ENCODE data around the gene DNAAF2. TPM values are rescaled to one million over a fixed set of nuclear protein-coding genes. Genes with fewer than 3 reads are reported as not detected.

DNAAF2 gene
- total RNA-seq, 2 donors from 2014 or later, result 18.5 to 19.7 TPM

GRCh38 chr14:49654511-49654910, 19.5 kb upstream of the DNAAF2 start:
- Histone ChIP-seq H3K4me1 (ENCODE audit: control insufficient read depth, insufficient read depth, low read length) (no peaks in the 10 kb centered on the region), H3K27me3 (ENCODE audit: control insufficient read depth, insufficient read depth, low read length, poor library complexity, severe bottlenecking) (no peaks in the 10 kb centered on the region), H3K27ac (ENCODE audit: low read depth, low read length) (no peak overlapping the region), H3K4me3 (ENCODE audit: low read length) (no peak overlapping the region), H3K9ac (ENCODE audit: extremely low read depth, low read length, poor library complexity, severe bottlenecking) (no peak overlapping the region), H3K9me3 (ENCODE audit: control insufficient read depth, low read length) (no peaks in the 10 kb centered on the region), H3K36me3 (ENCODE audit: control insufficient read depth, insufficient read depth, low read length) (peaks cover 38% of the 10 kb centered on the region)
- DNase-seq, result no peak
- WGBS, 2 experiments (ENCODE audit: insufficient coverage in 1 of 2, insufficient read length in 1 of 2), result 100% methylated on average over 2 of the region's 3 CpGs; no CpG with 5 or more reads in 1 of the 2 experiments
- H3K36me3 Mint-ChIP-seq (ENCODE audit: low read depth), result peaks cover 13% of the 10 kb centered on the region
- no peaks in the 10 kb centered on the region for H3K4me1 Mint-ChIP-seq
- no peak overlapping the region for H3K4me3 Mint-ChIP-seq
- H3K9me3 Mint-ChIP-seq, result no peaks in the 10 kb centered on the region
- no peak overlapping the region for H3K27ac Mint-ChIP-seq
- H3K27me3 Mint-ChIP-seq (ENCODE audit: insufficient read depth), result no peaks in the 10 kb centered on the region
- no peak for TF ChIP-seq CTCF (conservative IDR thresholded peaks at IDR 0.05)

- H3K4me3 Mint-ChIP-seq, result no peak overlapping the region
- no peak overlapping the region for H3K27ac ChIP-seq (ENCODE audit: low read depth, low read length)
- H3K36me3 ChIP-seq (ENCODE audit: control insufficient read depth, insufficient read depth, low read length), result peaks cover 43% of the 10 kb centered on the region
- H3K36me3 Mint-ChIP-seq (ENCODE audit: low read depth), result peaks cover 15% of the 10 kb centered on the region
- peak; percentile 9 for TF ChIP-seq CTCF (conservative IDR thresholded peaks at IDR 0.05)
- H3K4me3 ChIP-seq (ENCODE audit: low read length), result no peak overlapping the region
- H3K9me3 Mint-ChIP-seq, result no peaks in the 10 kb centered on the region
- H3K4me1 ChIP-seq (ENCODE audit: control insufficient read depth, insufficient read depth, low read length), result no peaks in the 10 kb centered on the region
- DNase-seq, result no peak
- no peak overlapping the region for H3K27ac Mint-ChIP-seq
- no peaks in the 10 kb centered on the region for H3K9me3 ChIP-seq (ENCODE audit: control insufficient read depth, low read length)
- no peak overlapping the region for H3K9ac ChIP-seq (ENCODE audit: extremely low read depth, low read length, poor library complexity, severe bottlenecking)
- H3K27me3 ChIP-seq (ENCODE audit: control insufficient read depth, insufficient read depth, low read length, poor library complexity, severe bottlenecking), result no peaks in the 10 kb centered on the region
- 95% methylated on average over 5 of the region's 6 CpGs; no CpG with 5 or more reads in 1 of the 2 experiments for WGBS, 2 experiments (ENCODE audit: insufficient coverage in 1 of 2, insufficient read length in 1 of 2)
- H3K27me3 Mint-ChIP-seq (ENCODE audit: insufficient read depth), result no peaks in the 10 kb centered on the region
- no peaks in the 10 kb centered on the region for H3K4me1 Mint-ChIP-seq
Observed at GRCh38 chr14:49653508-49653907, 18.5 kb upstream of the DNAAF2 start.

GRCh38 chr14:49642163-49642562, 7.1 kb upstream of the DNAAF2 start:
- Histone ChIP-seq H3K27me3 (ENCODE audit: control insufficient read depth, insufficient read depth, low read length, poor library complexity, severe bottlenecking) (no peaks in the 10 kb centered on the region), H3K4me3 (ENCODE audit: low read length) (peak overlapping the region; percentile 50), H3K9ac (ENCODE audit: extremely low read depth, low read length, poor library complexity, severe bottlenecking) (no peak overlapping the region), H3K36me3 (ENCODE audit: control insufficient read depth, insufficient read depth, low read length) (peaks cover 31% of the 10 kb centered on the region), H3K4me1 (ENCODE audit: control insufficient read depth, insufficient read depth, low read length) (peaks cover 11% of the 10 kb centered on the region), H3K27ac (ENCODE audit: low read depth, low read length) (no peak overlapping the region), H3K9me3 (ENCODE audit: control insufficient read depth, low read length) (no peaks in the 10 kb centered on the region)
- no peaks in the 10 kb centered on the region for H3K27me3 Mint-ChIP-seq (ENCODE audit: insufficient read depth)
- peak overlapping the region; percentile 74 for H3K27ac Mint-ChIP-seq
- peak overlapping the region; percentile 35 for H3K4me3 Mint-ChIP-seq
- peaks cover 38% of the 10 kb centered on the region for H3K36me3 Mint-ChIP-seq (ENCODE audit: low read depth)
- peaks cover 20% of the 10 kb centered on the region for H3K4me1 Mint-ChIP-seq
- H3K9me3 Mint-ChIP-seq, result no peaks in the 10 kb centered on the region
- TF ChIP-seq CTCF (conservative IDR thresholded peaks at IDR 0.05), result no peak
- DNase-seq, result no peak

Data from endodermal cell (in vitro differentiated cells).